NB4 (cell line): ENCODE measurements around the gene MT1E.

Source experiments
- CTCF ChIP-seq: IDR thresholded peaks from one replicate; pipeline ENCODE4 v1.5.1; 2012; ENCODE audit warnings: low read depth, low read length
- MYC ChIP-seq: IDR thresholded peaks from 2 replicates; pipeline ENCODE4 v1.6.1; 2011; ENCODE audit warnings: low read depth, low read length

GRCh38 chr16:56608043-56608875, 17.3 kb upstream of the MT1E start, which contains the start of gene MT2A:
- no peak for TF ChIP-seq CTCF
- TF ChIP-seq MYC: peak; percentile 42; the same call in 1 of the 2 replicates
